HPDE6-E6E7 (cell line): ENCODE results near the gene FBXW12.

ENCODE experiments used
- DNase-seq: peaks from one replicate; pipeline ENCODE4 v3.0.0; 2011; ENCODE audit warnings: missing footprints; ENCODE audit errors: extremely low spot score

The FBXW12 gene

GRCh38 chr3:48422272-48422671 is 50.3 kb downstream of the FBXW12 start:
- no peak for DNase-seq

GRCh38 chr3:48422681-48423080 is 50.7 kb downstream of the FBXW12 start:
- no peak for DNase-seq

GRCh38 chr3:48423241-48423882 is 51.3 kb downstream of the FBXW12 start:
- DNase-seq: no peak

GRCh38 chr3:48423883-48424695 is 52.1 kb downstream of the FBXW12 start:
- no peak for DNase-seq

GRCh38 chr3:48425281-48425812 is 53.3 kb downstream of the FBXW12 start:
- DNase-seq: no peak

- DNase-seq: no peak
Measured at GRCh38 chr3:48426401-48426909, 54.4 kb downstream of the FBXW12 start.

- DNase-seq: no peak
Measured at GRCh38 chr3:48426944-48427629, 55.1 kb downstream of the FBXW12 start.

GRCh38 chr3:48427630-48427962 is 55.6 kb downstream of the FBXW12 start:
- no peak for DNase-seq

- DNase-seq: no peak
Measured at GRCh38 chr3:48428088-48428571, 56.1 kb downstream of the FBXW12 start.

GRCh38 chr3:48428572-48429316 is 56.7 kb downstream of the FBXW12 start:
- no peak for DNase-seq

- DNase-seq: no peak
Measured at GRCh38 chr3:48429317-48429959, 57.4 kb downstream of the FBXW12 start.

- peak; percentile 15 for DNase-seq
Measured at GRCh38 chr3:48429960-48430707, 58.1 kb downstream of the FBXW12 start, which contains the start of gene PLXNB1. Gene PLXNB1 (minus strand): TSS chr3:48430086. CDS start chr3:48424611, 5,475 bp downstream.

- DNase-seq: no peak
Measured at GRCh38 chr3:48430708-48431101, 58.7 kb downstream of the FBXW12 start.

- no peak for DNase-seq
Measured at GRCh38 chr3:48431224-48432029, 59.4 kb downstream of the FBXW12 start.

GRCh38 chr3:48432411-48433371 is 60.7 kb downstream of the FBXW12 start:
- DNase-seq: peak; percentile 48

- DNase-seq: peak; percentile 27
Measured at GRCh38 chr3:48433472-48434118, 61.6 kb downstream of the FBXW12 start.

GRCh38 chr3:48434591-48435222 is 62.7 kb downstream of the FBXW12 start:
- no peak for DNase-seq
